Right renal cortex interstitium (tissue), 3 donors: ENCODE data around the gene GPR155. TPM values are rescaled to one million over a fixed set of nuclear protein-coding genes. Genes with fewer than 3 reads are reported as not detected.

Source experiments
- polyA plus RNA-seq, 3 donors: library from polyadenylated mRNA; unstranded; fragments of 120-200 nt; gene quantifications; one replicate each; pipeline ENCODE4 v1.2.1, GENCODE V29; 2013; ENCODE audit not compliant: insufficient read length in 3 of 3

The GPR155 gene
- polyA plus RNA-seq, 3 donors: 6.0 to 7.8 (median 7.4) TPM

Other genes starting within 250 kb of the GPR155 start
- 100 to 1,000 TPM; 166 to 177 (median 172) TPM for gene OLA1, start 238.5 kb downstream of the GPR155 start, polyA plus RNA-seq
- not detected for gene SP9, start 152.1 kb downstream of the GPR155 start, polyA plus RNA-seq
- 10 to 100 TPM; 34.4 to 36.1 (median 34.6) TPM for gene SCRN3, start 91.3 kb downstream of the GPR155 start, polyA plus RNA-seq
- gene WIPF1, start 110.8 kb upstream of the GPR155 start, polyA plus RNA-seq: 10 to 100 TPM; 23.5 to 25.7 (median 24.3) TPM